GM18868 (cell line): ENCODE measurements around the gene SUGCT.
A peak's percentile ranks its signal among the peaks of the same experiment; 100 is the strongest.
"Not testable (repeated sequence)": the region's sequence is repeated elsewhere in the genome, so short reads cannot be mapped to it uniquely, and the experiment has no call there.

Source experiments
- ATAC-seq: cut with Tn5 transposase; IDR thresholded peaks from one replicate; pipeline ENCODE4 v1.9.1; 2021; ENCODE audit warnings: mild to moderate bottlenecking, moderate library complexity; ENCODE audit not compliant: unreplicated experiment

The SUGCT gene

DNA sequence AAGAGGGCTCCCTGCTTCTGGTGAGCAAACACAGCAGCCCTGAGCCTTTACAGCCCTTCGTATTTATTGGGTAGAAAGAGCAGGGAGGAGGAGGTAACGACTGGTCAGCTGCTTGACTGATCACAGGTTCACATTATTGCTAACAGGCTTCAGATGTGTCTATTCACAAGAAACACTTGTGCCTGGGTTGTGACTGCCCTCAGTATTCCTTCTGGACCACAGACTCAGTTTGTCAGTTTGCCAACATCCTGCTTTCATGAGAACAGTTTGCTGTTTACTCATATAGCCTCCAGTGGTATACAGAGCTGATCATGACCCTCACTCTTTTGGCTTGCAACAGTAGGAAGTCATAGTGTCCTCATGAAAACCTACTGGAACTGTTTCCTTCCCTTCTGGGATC is 467.5 kb downstream of the SUGCT start:
- not testable (repeated sequence) for ATAC-seq

DNA sequence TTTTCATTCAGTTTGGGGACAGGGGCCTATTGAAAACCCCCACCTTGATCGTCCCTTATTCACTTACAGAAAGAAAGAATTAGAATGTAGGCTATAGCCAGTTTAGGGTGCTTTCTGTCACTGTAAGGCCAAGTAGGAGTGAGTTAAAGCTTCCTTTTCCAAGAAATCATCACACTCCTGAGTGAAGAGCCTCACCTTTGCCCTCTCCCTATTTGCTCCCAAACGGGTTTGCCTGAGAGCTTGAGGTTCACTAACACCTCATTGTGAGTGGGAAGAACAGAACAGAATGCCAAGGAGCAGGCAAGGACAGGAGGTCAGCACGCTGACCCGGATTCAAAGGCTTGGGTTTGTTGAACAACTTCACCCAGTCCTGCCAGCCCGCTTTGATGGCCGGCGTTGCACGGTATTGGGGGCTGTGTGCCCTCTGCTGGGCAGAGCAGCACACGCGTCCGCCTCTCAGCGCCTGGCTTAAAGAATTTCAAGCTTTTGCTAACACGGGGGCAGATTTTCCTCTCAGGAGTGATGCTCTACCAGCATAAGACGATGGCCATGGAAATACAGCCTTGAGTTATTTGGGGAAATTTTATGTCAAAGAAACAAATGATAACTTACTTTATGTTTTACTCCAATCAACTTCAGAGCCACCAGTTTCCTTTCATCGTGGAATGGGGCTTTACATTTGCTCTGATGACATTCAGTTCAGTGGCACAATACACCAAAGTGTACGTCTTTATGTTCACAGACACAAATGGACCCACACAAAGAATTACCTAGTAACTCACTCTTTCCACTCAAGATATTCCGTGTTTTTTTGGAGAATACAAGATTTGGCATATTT is 470.0 kb downstream of the SUGCT start:
- ATAC-seq = peak; percentile 96

- ATAC-seq = no peak
Measured at GRCh38 chr7:40608321-40609075, 473.7 kb downstream of the SUGCT start.

DNA sequence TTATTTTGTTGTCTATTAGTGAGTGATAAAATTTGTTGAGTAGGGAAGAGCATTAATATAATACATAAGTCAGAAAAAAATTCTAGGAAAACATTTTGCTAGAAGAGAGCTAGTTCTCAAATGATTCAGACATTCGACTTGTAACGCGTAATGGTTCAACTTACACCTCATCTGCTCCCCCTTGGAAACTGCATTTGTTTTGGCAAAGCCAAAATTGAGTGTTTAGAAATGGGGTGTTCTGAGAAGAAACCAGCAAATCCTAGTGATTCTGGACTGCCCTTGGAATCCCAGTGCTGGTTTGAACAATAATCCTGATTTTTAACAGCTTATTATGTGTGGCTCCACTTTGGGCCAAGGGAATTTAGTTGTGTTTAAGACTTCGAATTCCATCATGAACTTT is 475.7 kb downstream of the SUGCT start:
- ATAC-seq = no peak

DNA sequence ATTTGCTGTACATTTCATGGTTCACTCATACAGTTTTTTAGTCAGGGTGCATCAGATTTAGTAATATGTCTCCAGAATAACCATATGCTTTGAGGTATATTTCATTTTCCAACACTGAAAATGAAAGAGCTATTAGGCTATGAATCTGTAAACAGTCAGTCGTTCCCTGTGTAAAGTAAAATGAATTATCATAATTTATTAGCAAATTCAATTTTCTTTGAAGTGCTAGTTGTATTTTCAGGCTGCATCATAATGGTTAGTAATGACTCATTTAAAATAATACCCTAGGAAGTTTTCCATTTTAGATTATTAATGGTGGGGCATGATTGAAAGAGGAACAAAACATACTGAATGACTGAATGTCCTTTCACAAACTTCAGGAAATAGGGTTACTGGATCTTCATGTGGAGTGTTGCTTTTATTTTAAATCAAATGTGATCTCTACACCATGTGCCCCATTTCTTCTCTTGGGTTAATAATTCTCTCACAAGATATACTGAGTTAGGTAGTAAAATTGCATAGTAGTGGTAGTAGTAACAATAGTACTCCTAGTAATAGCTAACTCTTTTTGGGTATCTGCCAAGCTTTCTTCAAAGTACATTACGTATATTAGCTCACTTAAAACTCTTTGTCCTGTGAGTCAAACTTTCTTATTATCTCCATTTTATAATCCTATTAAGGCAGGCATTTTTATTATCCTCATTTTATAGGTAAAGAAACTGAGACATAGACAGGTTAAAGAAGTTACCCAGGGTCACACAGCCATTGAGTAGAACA is 476.5 kb downstream of the SUGCT start:
- ATAC-seq = no peak

- ATAC-seq = no peak
Measured at GRCh38 chr7:40612298-40612697, 477.5 kb downstream of the SUGCT start.

DNA sequence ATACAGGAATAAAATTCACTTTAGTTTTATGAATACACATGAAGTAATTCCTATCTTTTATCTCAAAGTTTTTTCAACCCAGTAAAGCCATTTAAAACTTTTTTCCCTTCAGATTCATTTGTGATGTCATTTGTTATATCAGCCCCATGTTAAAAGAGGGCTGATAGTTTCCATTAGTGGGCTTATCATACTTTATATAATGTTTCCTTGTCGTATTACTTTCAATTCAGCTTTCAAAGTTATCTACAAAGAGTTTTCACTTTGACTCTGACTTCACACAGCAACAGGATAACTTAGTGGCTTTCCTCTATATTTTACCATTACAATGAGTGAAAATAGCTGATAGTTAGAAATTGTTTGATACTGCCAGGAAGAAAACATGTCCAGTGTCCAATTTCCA is 484.8 kb downstream of the SUGCT start:
- no peak for ATAC-seq

- ATAC-seq = no peak
Measured at GRCh38 chr7:40621592-40621998, 486.8 kb downstream of the SUGCT start.

- no peak for ATAC-seq
Measured at GRCh38 chr7:40622941-40623501, 488.2 kb downstream of the SUGCT start.

DNA sequence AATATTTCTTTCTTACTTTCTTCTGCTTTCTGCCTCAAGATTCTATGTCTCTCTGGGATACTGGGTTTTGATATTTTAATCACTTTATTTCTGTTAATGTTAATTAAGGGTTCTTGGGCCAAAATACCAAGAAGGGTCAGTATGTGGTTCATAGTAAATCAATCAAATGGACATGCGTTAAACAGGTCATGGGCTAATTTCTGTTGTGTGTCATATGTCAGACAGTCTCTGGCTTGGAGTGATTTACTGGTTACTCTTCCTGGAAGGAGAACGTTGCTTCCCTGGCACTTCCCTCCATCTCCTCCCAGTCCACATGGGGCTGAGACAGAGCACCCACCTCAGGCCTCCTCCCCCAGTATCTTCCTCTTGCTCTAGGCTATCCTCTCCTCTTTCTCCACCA is 489.1 kb downstream of the SUGCT start:
- no peak for ATAC-seq

DNA sequence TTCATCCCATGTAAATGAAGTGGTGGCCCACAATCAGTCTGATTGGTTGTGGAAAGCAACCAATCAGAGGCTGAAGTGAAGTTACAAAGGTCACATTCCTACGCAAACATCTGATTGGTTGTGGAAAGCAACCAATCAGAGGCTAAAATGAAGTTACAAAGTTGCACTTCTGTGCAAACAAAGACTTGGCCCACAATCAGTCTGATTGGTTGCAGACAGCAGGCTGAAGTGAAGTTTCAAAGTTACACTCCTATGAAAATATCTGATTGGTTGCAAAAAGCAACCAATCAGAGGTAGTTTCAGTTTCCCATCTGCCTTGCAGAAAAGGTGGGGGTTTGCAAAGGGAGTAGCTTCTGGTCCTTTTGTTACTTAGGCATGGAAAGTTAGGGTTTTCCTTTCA is 492.6 kb downstream of the SUGCT start:
- not testable (repeated sequence) for ATAC-seq

DNA sequence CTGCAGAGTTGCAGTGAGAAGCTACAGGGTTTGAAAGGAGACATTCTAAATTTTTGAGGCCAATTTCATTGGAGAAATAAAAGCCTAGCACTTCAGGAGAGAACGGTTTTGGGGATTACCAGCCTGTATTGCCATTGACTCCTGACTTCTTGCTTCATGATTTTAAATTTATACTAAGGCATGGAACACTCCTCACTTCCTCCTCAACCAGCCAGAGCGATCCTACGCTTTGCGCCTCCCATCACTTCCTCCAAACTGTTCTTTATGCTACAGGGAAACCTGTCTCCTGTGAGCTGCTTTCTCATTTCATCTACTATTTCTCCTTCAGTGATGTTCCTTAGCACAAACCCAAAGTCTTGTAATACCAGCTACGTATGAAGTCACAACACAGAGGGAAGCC is 495.1 kb downstream of the SUGCT start:
- no peak for ATAC-seq

GRCh38 chr7:40634118-40634517 is 499.3 kb downstream of the SUGCT start:
- no peak for ATAC-seq

DNA sequence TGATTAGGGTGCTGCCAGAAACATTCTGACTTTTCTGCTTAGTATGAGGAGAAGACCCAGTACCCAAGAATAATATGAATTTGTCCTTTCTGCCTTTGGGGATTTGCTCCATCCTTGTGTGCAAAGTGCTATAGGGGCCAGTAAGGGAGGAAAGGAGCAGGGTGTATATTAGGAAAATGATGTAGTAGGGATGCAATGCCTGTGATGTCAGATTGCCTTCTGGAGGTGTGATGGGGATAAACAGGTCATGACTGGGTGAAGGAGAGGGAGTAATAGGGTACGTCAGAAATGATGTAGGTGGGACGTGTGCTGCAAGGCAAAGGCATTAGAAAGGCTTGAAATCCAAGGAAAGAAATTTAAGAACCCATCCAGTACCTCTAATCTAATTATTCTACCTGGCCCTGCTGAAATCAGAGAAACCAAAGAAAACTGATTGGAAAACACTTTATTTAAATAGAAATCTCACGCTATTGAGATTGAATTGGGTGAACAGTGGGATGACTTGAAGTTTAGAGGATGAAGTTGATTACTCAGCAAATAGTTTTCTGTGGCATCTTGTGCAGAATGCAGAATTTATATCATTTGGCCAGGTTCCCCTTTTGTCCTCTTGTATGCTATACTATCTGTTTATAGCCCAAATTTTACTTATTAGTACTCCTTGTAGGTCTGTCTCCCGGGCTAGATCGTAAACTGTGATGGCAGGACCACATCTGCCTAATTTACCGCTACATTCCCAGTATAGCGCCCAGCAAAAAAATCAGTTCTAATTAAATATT is 503.9 kb downstream of the SUGCT start:
- no peak for ATAC-seq

DNA sequence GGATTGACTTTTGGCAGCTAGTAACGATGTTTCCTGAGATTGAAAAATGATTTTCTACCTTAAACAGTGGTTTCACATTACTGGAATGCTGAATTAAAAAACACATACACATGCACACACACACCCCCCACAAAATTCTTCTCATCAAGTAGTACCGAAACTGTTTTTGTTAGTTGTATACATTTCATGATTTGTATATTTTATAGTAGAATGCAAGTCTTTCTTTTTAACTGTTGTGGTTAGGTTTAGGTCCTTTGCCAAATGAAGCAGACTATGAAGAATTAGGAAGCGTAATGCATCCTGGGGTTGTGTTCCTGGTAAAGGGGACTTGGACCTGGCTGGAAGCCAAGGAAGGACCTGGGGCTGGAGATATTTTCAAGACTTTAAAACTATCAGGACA is 505.8 kb downstream of the SUGCT start:
- no peak for ATAC-seq

DNA sequence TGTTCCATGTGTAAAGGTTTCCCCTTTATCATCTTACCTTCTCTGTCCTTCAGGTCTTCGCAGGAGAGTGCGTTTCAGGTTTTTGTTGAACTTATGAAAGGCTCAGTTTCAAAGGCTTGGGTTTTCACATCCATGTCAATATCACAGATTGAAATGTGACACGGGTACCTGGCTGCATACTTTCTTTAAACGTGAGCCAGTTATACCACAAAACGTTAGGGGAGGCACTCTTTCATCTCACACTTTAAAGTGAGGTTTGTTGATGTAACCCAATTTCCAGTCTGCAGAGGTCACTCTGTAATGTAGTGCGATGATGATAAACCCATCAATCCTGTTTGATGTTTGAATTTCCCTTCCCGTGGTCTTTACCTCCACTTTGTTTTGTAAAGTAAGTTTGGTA is 506.9 kb downstream of the SUGCT start:
- no peak for ATAC-seq

- ATAC-seq = no peak
Measured at GRCh38 chr7:40643664-40644063, 508.9 kb downstream of the SUGCT start.

DNA sequence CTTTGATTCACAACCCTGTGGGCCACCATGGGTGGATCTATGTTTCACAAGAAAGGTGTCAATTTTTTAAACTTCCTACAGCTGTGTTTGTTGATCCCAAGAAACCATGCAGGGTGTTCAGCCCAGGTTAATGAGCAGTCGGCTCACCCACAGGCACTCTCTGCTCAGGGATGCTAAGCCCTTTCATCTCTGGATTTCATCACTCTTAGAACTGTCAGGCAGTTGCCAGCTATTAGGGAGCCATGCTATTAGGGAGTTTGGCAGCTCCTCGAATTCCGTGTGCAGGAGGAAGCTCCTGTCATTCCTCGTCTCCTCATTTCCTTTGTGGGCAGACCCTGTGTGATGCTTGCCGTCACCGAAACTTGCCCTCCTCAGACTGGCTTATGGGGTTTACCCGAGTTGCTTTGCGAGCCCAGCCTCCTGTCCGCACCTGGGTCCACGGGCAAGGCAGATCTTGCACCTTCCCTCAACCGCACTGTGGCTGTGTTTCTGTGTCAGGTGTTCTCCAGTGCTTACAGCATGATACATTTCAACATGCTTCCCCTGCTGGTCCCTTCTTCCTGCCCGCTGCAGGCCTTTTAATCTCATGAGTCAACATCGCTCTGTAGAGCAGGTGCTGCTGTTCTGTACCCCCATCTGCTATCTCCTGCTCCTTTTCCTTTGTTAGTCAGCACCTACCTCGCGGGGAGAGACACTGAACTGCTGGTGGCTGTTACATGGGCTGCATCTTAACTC is 509.8 kb downstream of the SUGCT start:
- no peak for ATAC-seq

DNA sequence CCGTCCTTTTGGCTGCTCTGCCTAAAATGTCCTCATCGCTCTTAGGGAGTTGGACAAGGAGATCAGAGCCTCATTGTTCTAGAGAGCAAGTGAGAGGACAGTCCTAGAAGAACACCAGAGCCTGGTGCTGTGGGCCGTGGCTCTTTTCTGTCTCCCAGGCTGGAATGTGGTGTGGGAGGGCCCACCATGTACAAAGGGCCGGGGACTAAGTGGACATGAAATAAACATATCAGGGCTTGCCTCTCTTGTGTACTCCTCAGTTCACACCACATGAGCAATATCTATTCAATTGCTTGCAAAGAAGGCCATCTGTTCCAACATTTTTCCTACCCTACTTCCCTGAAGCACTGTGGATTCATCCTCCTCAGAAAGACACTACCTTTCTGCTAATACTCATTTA is 510.4 kb downstream of the SUGCT start:
- ATAC-seq = no peak

- no peak for ATAC-seq
Measured at GRCh38 chr7:40646717-40647116, 511.9 kb downstream of the SUGCT start.
